ENCODE results near the gene SLC6A9.

The SLC6A9 gene

GRCh38 chr1:43962324-43962723 is 68.9 kb downstream of the SLC6A9 start:
- Histone ChIP-seq H3K36me3 (ENCODE audit: control insufficient read depth, insufficient read depth, low read length) (peaks cover 20% of the 10 kb centered on the region), H3K9me3 (ENCODE audit: control insufficient read depth, low read length) (no peaks in the 10 kb centered on the region), H3K27me3 (replicated peaks; ENCODE audit: control insufficient read depth, insufficient read depth, low read length, poor library complexity, severe bottlenecking) (no peaks in the 10 kb centered on the region), H3K27ac (ENCODE audit: insufficient read depth, low read length, poor library complexity, severe bottlenecking) (no peak overlapping the region), H3K4me1 (ENCODE audit: control insufficient read depth, insufficient read depth, low read length, poor library complexity, severe bottlenecking) (no peaks in the 10 kb centered on the region), H3K4me3 (ENCODE audit: insufficient read depth, low read depth, low read length, poor library complexity, severe bottlenecking) (no peak overlapping the region)
- DNase-seq: no peak

GRCh38 chr1:43961692-43962091 is 69.6 kb downstream of the SLC6A9 start:
- no peak for DNase-seq
- H3K27ac ChIP-seq (ENCODE audit: insufficient read depth, low read length, poor library complexity, severe bottlenecking): no peak overlapping the region
- H3K36me3 ChIP-seq (ENCODE audit: control insufficient read depth, insufficient read depth, low read length): peaks cover 20% of the 10 kb centered on the region
- no peaks in the 10 kb centered on the region for H3K27me3 ChIP-seq (replicated peaks; ENCODE audit: control insufficient read depth, insufficient read depth, low read length, poor library complexity, severe bottlenecking)
- H3K9me3 ChIP-seq (ENCODE audit: control insufficient read depth, low read length): no peaks in the 10 kb centered on the region
- H3K4me1 ChIP-seq (ENCODE audit: control insufficient read depth, insufficient read depth, low read length, poor library complexity, severe bottlenecking): no peaks in the 10 kb centered on the region
- no peak overlapping the region for H3K4me3 ChIP-seq (ENCODE audit: insufficient read depth, low read depth, low read length, poor library complexity, severe bottlenecking)

- no peak overlapping the region for H3K4me3 ChIP-seq (ENCODE audit: insufficient read depth, low read depth, low read length, poor library complexity, severe bottlenecking)
- H3K9me3 ChIP-seq (ENCODE audit: control insufficient read depth, low read length): no peaks in the 10 kb centered on the region
- no peaks in the 10 kb centered on the region for H3K27me3 ChIP-seq (replicated peaks; ENCODE audit: control insufficient read depth, insufficient read depth, low read length, poor library complexity, severe bottlenecking)
- H3K4me1 ChIP-seq (ENCODE audit: control insufficient read depth, insufficient read depth, low read length, poor library complexity, severe bottlenecking): no peaks in the 10 kb centered on the region
- peaks cover 20% of the 10 kb centered on the region for H3K36me3 ChIP-seq (ENCODE audit: control insufficient read depth, insufficient read depth, low read length)
- DNase-seq: no peak
- no peak overlapping the region for H3K27ac ChIP-seq (ENCODE audit: insufficient read depth, low read length, poor library complexity, severe bottlenecking)
Observed at GRCh38 chr1:43960798-43961197, 70.5 kb downstream of the SLC6A9 start.

- Histone ChIP-seq H3K36me3 (ENCODE audit: control insufficient read depth, insufficient read depth, low read length) (peaks cover 20% of the 10 kb centered on the region), H3K27me3 (replicated peaks; ENCODE audit: control insufficient read depth, insufficient read depth, low read length, poor library complexity, severe bottlenecking) (no peaks in the 10 kb centered on the region), H3K4me1 (ENCODE audit: control insufficient read depth, insufficient read depth, low read length, poor library complexity, severe bottlenecking) (no peaks in the 10 kb centered on the region), H3K27ac (ENCODE audit: insufficient read depth, low read length, poor library complexity, severe bottlenecking) (no peak overlapping the region), H3K9me3 (ENCODE audit: control insufficient read depth, low read length) (no peaks in the 10 kb centered on the region), H3K4me3 (ENCODE audit: insufficient read depth, low read depth, low read length, poor library complexity, severe bottlenecking) (no peak overlapping the region)
- DNase-seq: no peak
Observed at GRCh38 chr1:43958351-43959255, 72.7 kb downstream of the SLC6A9 start.

GRCh38 chr1:43957407-43958040 is 73.7 kb downstream of the SLC6A9 start:
- DNase-seq: no peak
- no peak overlapping the region for H3K4me3 ChIP-seq (ENCODE audit: insufficient read depth, low read depth, low read length, poor library complexity, severe bottlenecking)
- no peak overlapping the region for H3K27ac ChIP-seq (ENCODE audit: insufficient read depth, low read length, poor library complexity, severe bottlenecking)
- H3K27me3 ChIP-seq (replicated peaks; ENCODE audit: control insufficient read depth, insufficient read depth, low read length, poor library complexity, severe bottlenecking): no peaks in the 10 kb centered on the region
- no peaks in the 10 kb centered on the region for H3K9me3 ChIP-seq (ENCODE audit: control insufficient read depth, low read length)
- peaks cover 20% of the 10 kb centered on the region for H3K36me3 ChIP-seq (ENCODE audit: control insufficient read depth, insufficient read depth, low read length)
- no peaks in the 10 kb centered on the region for H3K4me1 ChIP-seq (ENCODE audit: control insufficient read depth, insufficient read depth, low read length, poor library complexity, severe bottlenecking)

- no peak for DNase-seq
- Histone ChIP-seq H3K27ac (ENCODE audit: insufficient read depth, low read length, poor library complexity, severe bottlenecking) (no peak overlapping the region), H3K4me3 (ENCODE audit: insufficient read depth, low read depth, low read length, poor library complexity, severe bottlenecking) (no peak overlapping the region), H3K27me3 (replicated peaks; ENCODE audit: control insufficient read depth, insufficient read depth, low read length, poor library complexity, severe bottlenecking) (no peaks in the 10 kb centered on the region), H3K4me1 (ENCODE audit: control insufficient read depth, insufficient read depth, low read length, poor library complexity, severe bottlenecking) (no peaks in the 10 kb centered on the region), H3K36me3 (ENCODE audit: control insufficient read depth, insufficient read depth, low read length) (peaks cover 20% of the 10 kb centered on the region), H3K9me3 (ENCODE audit: control insufficient read depth, low read length) (no peaks in the 10 kb centered on the region)
Observed at GRCh38 chr1:43956234-43956633, 75.0 kb downstream of the SLC6A9 start.

GRCh38 chr1:43954036-43954435 is 77.2 kb downstream of the SLC6A9 start:
- Histone ChIP-seq H3K36me3 (ENCODE audit: control insufficient read depth, insufficient read depth, low read length) (peaks cover 8% of the 10 kb centered on the region), H3K4me1 (ENCODE audit: control insufficient read depth, insufficient read depth, low read length, poor library complexity, severe bottlenecking) (no peaks in the 10 kb centered on the region), H3K9me3 (ENCODE audit: control insufficient read depth, low read length) (no peaks in the 10 kb centered on the region), H3K4me3 (ENCODE audit: insufficient read depth, low read depth, low read length, poor library complexity, severe bottlenecking) (no peak overlapping the region), H3K27me3 (replicated peaks; ENCODE audit: control insufficient read depth, insufficient read depth, low read length, poor library complexity, severe bottlenecking) (no peaks in the 10 kb centered on the region), H3K27ac (ENCODE audit: insufficient read depth, low read length, poor library complexity, severe bottlenecking) (no peak overlapping the region)
- DNase-seq: no peak

- Histone ChIP-seq H3K4me3 (ENCODE audit: insufficient read depth, low read depth, low read length, poor library complexity, severe bottlenecking) (no peak overlapping the region), H3K36me3 (ENCODE audit: control insufficient read depth, insufficient read depth, low read length) (peaks cover 7% of the 10 kb centered on the region), H3K4me1 (ENCODE audit: control insufficient read depth, insufficient read depth, low read length, poor library complexity, severe bottlenecking) (peaks cover 1% of the 10 kb centered on the region), H3K9me3 (ENCODE audit: control insufficient read depth, low read length) (no peaks in the 10 kb centered on the region), H3K27ac (ENCODE audit: insufficient read depth, low read length, poor library complexity, severe bottlenecking) (no peak overlapping the region), H3K27me3 (replicated peaks; ENCODE audit: control insufficient read depth, insufficient read depth, low read length, poor library complexity, severe bottlenecking) (no peaks in the 10 kb centered on the region)
- no peak for DNase-seq
Observed at GRCh38 chr1:43953361-43953760, 77.9 kb downstream of the SLC6A9 start.

GRCh38 chr1:43952731-43953346 is 78.4 kb downstream of the SLC6A9 start:
- H3K36me3 ChIP-seq (ENCODE audit: control insufficient read depth, insufficient read depth, low read length): peaks cover 2% of the 10 kb centered on the region

More at GRCh38 chr1:43952731-43953346, 78.4 kb downstream of the SLC6A9 start:
- no peak overlapping the region for H3K27ac ChIP-seq (ENCODE audit: insufficient read depth, low read length, poor library complexity, severe bottlenecking)
- H3K27me3 ChIP-seq (replicated peaks; ENCODE audit: control insufficient read depth, insufficient read depth, low read length, poor library complexity, severe bottlenecking): no peaks in the 10 kb centered on the region
- H3K4me1 ChIP-seq (ENCODE audit: control insufficient read depth, insufficient read depth, low read length, poor library complexity, severe bottlenecking): peaks cover 5% of the 10 kb centered on the region
- H3K4me3 ChIP-seq (ENCODE audit: insufficient read depth, low read depth, low read length, poor library complexity, severe bottlenecking): no peak overlapping the region
- no peaks in the 10 kb centered on the region for H3K9me3 ChIP-seq (ENCODE audit: control insufficient read depth, low read length)
- no peak for DNase-seq

All from effector memory CD4-positive, alpha-beta T cell (primary cell).